ENCODE data around the gene CFB.
"Not testable (repeated sequence)": the region's sequence is repeated elsewhere in the genome, so short reads cannot be mapped to it uniquely, and the experiment has no call there.

CFB gene

GRCh38 chr6:31945507-31946369 is at the start of gene CFB:
TSS of gene CFB (plus strand) at chr6:31946095. CDS start at chr6:31946222, 127 bp downstream.
- no peak for DNase-seq (ENCODE audit: low read depth)

GRCh38 chr6:31896493-31896855 is 49.4 kb upstream of the CFB start:
- no peak for DNase-seq (ENCODE audit: low read depth)

- no peak for DNase-seq (ENCODE audit: low read depth)
Measured at GRCh38 chr6:31896856-31897611, 48.9 kb upstream of the CFB start.

GRCh38 chr6:31897612-31898382 is 48.1 kb upstream of the CFB start, which contains the start of gene EHMT2:
TSS of gene EHMT2 (minus strand) at chr6:31897698. CDS start at chr6:31897677, 21 bp downstream.
- DNase-seq (ENCODE audit: low read depth), result peak; percentile 69

- no peak for DNase-seq (ENCODE audit: low read depth)
Measured at GRCh38 chr6:31898383-31899011, 47.4 kb upstream of the CFB start.

- DNase-seq (ENCODE audit: low read depth), result no peak
Measured at GRCh38 chr6:31899215-31899614, 46.7 kb upstream of the CFB start.

- no peak for DNase-seq (ENCODE audit: low read depth)
Measured at GRCh38 chr6:31899882-31900722, 45.8 kb upstream of the CFB start.

- DNase-seq (ENCODE audit: low read depth), result no peak
Measured at GRCh38 chr6:31900917-31901414, 44.9 kb upstream of the CFB start.

GRCh38 chr6:31901415-31901952 is 44.4 kb upstream of the CFB start:
- DNase-seq (ENCODE audit: low read depth), result peak; percentile 37

GRCh38 chr6:31901953-31902643 is 43.8 kb upstream of the CFB start, which contains the start of gene ZBTB12:
TSS of gene ZBTB12 (minus strand) at chr6:31902086. CDS start at chr6:31901305, 781 bp downstream.
- peak; percentile 52 for DNase-seq (ENCODE audit: low read depth)

GRCh38 chr6:31903957-31904356 is 41.9 kb upstream of the CFB start:
- no peak for DNase-seq (ENCODE audit: low read depth)

GRCh38 chr6:31905041-31905440 is 40.9 kb upstream of the CFB start:
- DNase-seq (ENCODE audit: low read depth), result no peak

GRCh38 chr6:31906122-31906521 is 39.8 kb upstream of the CFB start:
- no peak for DNase-seq (ENCODE audit: low read depth)

- DNase-seq (ENCODE audit: low read depth), result not testable (repeated sequence)
Measured at GRCh38 chr6:31906727-31907126, 39.2 kb upstream of the CFB start.

- no peak for DNase-seq (ENCODE audit: low read depth)
Measured at GRCh38 chr6:31907158-31907813, 38.6 kb upstream of the CFB start.

- not testable (repeated sequence) for DNase-seq (ENCODE audit: low read depth)
Measured at GRCh38 chr6:31908255-31908654, 37.6 kb upstream of the CFB start.

- DNase-seq (ENCODE audit: low read depth), result no peak
Measured at GRCh38 chr6:31908791-31909190, 37.1 kb upstream of the CFB start.

- DNase-seq (ENCODE audit: low read depth), result not testable (repeated sequence)
Measured at GRCh38 chr6:31909298-31909697, 36.6 kb upstream of the CFB start.

All from stimulated activated CD8-positive, alpha-beta memory T cell treated with anti-CD3 and anti-CD28 coated beads, Interleukin-15, amount 100 ng/mL, for 1 hour (primary cell).